Measurements from ENCODE around the gene SOCS3.

DNA sequence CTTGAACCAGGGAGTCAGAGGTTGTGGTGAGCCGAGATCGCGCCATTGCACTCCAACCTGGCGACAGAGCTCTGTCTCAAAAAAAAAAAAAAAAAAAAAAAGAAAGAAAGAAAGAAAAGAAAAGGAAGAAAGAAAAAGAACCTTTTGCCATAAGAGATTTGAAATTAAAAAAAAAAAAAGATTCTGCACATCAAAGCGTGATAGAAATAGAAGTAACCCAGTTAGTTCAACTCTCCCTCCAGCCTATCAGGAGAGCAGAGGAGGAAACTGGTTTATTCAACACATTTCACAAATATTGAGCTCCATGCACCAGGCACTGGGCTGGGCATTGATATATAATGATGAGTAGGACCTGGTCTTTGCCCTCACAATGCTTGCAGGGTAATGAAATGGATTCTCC is 2.4 kb upstream of the SOCS3 start:
- TF ChIP-seq, protein P1, sequence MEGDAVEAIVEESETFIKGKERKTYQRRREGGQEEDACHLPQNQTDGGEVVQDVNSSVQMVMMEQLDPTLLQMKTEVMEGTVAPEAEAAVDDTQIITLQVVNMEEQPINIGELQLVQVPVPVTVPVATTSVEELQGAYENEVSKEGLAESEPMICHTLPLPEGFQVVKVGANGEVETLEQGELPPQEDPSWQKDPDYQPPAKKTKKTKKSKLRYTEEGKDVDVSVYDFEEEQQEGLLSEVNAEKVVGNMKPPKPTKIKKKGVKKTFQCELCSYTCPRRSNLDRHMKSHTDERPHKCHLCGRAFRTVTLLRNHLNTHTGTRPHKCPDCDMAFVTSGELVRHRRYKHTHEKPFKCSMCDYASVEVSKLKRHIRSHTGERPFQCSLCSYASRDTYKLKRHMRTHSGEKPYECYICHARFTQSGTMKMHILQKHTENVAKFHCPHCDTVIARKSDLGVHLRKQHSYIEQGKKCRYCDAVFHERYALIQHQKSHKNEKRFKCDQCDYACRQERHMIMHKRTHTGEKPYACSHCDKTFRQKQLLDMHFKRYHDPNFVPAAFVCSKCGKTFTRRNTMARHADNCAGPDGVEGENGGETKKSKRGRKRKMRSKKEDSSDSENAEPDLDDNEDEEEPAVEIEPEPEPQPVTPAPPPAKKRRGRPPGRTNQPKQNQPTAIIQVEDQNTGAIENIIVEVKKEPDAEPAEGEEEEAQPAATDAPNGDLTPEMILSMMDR (IDR thresholded peaks at IDR 0.05): no peak
- TF ChIP-seq POLR2A (IDR thresholded peaks at IDR 0.05): no peak

Data from lower leg skin (tissue), 3 donors.